K562 (cell line): ENCODE data around the gene GALT. TPM values are rescaled to one million over a fixed set of nuclear protein-coding genes. Genes with fewer than 3 reads are reported as not detected.

Source experiments
- CBFA2T3 ChIP-seq: fragments of 450-650 bp; IDR thresholded peaks from 2 replicates; pipeline ENCODE4 v1.6.1; 2017
- FUS ChIP-seq: fragments of 200-400 bp; formaldehyde crosslinking; optimal IDR thresholded peaks from 2 replicates; pipeline ENCODE3; 2017; ENCODE audit warnings: low read depth, low read length
- MEF2D ChIP-seq: conservative IDR thresholded peaks from 2 replicates; pipeline ENCODE4 v1.6.1; 2016; ENCODE audit warnings: low read depth, missing genetic modification characterization, missing compliant biosample characterization
- RB1 ChIP-seq: fragments of 450-650 bp; IDR thresholded peaks from 2 replicates; pipeline ENCODE4 v1.6.1; 2017; ENCODE audit warnings: low read depth, mild to moderate bottlenecking
- TAF15 ChIP-seq: fragments of 200-400 bp; formaldehyde crosslinking; IDR thresholded peaks from 2 replicates; pipeline ENCODE4 v1.6.1; 2017; ENCODE audit warnings: mild to moderate bottlenecking, low read depth, low read length, moderate library complexity
- ZNF324 ChIP-seq: fragments of 250-450 bp; sonication (Bioruptor Pico); IDR thresholded peaks from 2 replicates; pipeline ENCODE4 v1.4.0; 2020; ENCODE audit warnings: mild to moderate bottlenecking
- ZNF668 ChIP-seq: fragments of 250-450 bp; sonication (Bioruptor Pico); IDR thresholded peaks from 2 replicates; pipeline ENCODE4 v1.8.0; 2022; ENCODE audit warnings: mild to moderate bottlenecking, inconsistent platforms
- polyA plus RNA-seq, 8 experiments: library from polyadenylated mRNA; depleted of rRNA in 4 of 8; stranded (reverse) in 5 of 8; unstranded in 3 of 8; fragments of >200 nt; fragmentation: Nextera tagmentation in 2 of 8; fragmentation: Illumina TruSeq in 1 of 8; extraction: Ambion mirVana in 2 of 8; extraction: Trizol in 1 of 8; gene quantifications; 2 replicates each; pipeline versions ENCODE4 v1.2.1 to v1.2.3, GENCODE V29; 2011 to 2014; ENCODE audit warnings: inconsistent platforms in 1 of 8, missing spikeins in 1 of 8
- total RNA-seq, 7 experiments: library from RNA; depleted of rRNA in 6 of 7; stranded (reverse); fragments of >200 nt in 6 of 7; fragmentation: Illumina TruSeq in 2 of 7; extraction: Trizol in 2 of 7; gene quantifications; 2 replicates each; pipeline versions ENCODE4 v1.2.1 to v1.2.3, GENCODE V29; 2011 to 2021; ENCODE audit warnings: low replicate concordance in 1 of 7
- TF ChIP-seq, protein P1 (sequence below), 2 experiments: fragments of 450-650 bp; IDR thresholded peaks; 2 replicates each; pipeline ENCODE4 v1.6.1; 2018; ENCODE audit warnings: mild to moderate bottlenecking in 2 of 2, low read depth in 1 of 2; ENCODE audit not compliant: partially characterized antibody in 2 of 2
- TF ChIP-seq, protein P2 (sequence below): fragments of 450-650 bp; IDR thresholded peaks from 2 replicates; pipeline ENCODE4 v1.6.1; 2016; ENCODE audit warnings: mild to moderate bottlenecking, moderate library complexity
- TF ChIP-seq, protein P3 (sequence below): fragments of 250-450 bp; sonication (Bioruptor Pico); IDR thresholded peaks from 2 replicates; pipeline ENCODE4 v1.4.0; 2020; ENCODE audit warnings: borderline replicate concordance

Gene GALT
- total and polyA plus RNA-seq, 9 of the 15 experiments (the other 6 are each of a cell fraction or from before 2014, with no cell fraction given), result 7.3 to 29.2 (median 15.6) TPM

- TF ChIP-seq, protein P1, sequence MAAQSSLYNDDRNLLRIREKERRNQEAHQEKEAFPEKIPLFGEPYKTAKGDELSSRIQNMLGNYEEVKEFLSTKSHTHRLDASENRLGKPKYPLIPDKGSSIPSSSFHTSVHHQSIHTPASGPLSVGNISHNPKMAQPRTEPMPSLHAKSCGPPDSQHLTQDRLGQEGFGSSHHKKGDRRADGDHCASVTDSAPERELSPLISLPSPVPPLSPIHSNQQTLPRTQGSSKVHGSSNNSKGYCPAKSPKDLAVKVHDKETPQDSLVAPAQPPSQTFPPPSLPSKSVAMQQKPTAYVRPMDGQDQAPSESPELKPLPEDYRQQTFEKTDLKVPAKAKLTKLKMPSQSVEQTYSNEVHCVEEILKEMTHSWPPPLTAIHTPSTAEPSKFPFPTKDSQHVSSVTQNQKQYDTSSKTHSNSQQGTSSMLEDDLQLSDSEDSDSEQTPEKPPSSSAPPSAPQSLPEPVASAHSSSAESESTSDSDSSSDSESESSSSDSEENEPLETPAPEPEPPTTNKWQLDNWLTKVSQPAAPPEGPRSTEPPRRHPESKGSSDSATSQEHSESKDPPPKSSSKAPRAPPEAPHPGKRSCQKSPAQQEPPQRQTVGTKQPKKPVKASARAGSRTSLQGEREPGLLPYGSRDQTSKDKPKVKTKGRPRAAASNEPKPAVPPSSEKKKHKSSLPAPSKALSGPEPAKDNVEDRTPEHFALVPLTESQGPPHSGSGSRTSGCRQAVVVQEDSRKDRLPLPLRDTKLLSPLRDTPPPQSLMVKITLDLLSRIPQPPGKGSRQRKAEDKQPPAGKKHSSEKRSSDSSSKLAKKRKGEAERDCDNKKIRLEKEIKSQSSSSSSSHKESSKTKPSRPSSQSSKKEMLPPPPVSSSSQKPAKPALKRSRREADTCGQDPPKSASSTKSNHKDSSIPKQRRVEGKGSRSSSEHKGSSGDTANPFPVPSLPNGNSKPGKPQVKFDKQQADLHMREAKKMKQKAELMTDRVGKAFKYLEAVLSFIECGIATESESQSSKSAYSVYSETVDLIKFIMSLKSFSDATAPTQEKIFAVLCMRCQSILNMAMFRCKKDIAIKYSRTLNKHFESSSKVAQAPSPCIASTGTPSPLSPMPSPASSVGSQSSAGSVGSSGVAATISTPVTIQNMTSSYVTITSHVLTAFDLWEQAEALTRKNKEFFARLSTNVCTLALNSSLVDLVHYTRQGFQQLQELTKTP (IDR thresholded peaks at IDR 0.05; ENCODE audit: low read depth in 1 of 2, partially characterized antibody in 2 of 2), result no peak
- TF ChIP-seq TAF15, result no peak
- TF ChIP-seq MEF2D (tag), result no peak
- TF ChIP-seq, protein P2, sequence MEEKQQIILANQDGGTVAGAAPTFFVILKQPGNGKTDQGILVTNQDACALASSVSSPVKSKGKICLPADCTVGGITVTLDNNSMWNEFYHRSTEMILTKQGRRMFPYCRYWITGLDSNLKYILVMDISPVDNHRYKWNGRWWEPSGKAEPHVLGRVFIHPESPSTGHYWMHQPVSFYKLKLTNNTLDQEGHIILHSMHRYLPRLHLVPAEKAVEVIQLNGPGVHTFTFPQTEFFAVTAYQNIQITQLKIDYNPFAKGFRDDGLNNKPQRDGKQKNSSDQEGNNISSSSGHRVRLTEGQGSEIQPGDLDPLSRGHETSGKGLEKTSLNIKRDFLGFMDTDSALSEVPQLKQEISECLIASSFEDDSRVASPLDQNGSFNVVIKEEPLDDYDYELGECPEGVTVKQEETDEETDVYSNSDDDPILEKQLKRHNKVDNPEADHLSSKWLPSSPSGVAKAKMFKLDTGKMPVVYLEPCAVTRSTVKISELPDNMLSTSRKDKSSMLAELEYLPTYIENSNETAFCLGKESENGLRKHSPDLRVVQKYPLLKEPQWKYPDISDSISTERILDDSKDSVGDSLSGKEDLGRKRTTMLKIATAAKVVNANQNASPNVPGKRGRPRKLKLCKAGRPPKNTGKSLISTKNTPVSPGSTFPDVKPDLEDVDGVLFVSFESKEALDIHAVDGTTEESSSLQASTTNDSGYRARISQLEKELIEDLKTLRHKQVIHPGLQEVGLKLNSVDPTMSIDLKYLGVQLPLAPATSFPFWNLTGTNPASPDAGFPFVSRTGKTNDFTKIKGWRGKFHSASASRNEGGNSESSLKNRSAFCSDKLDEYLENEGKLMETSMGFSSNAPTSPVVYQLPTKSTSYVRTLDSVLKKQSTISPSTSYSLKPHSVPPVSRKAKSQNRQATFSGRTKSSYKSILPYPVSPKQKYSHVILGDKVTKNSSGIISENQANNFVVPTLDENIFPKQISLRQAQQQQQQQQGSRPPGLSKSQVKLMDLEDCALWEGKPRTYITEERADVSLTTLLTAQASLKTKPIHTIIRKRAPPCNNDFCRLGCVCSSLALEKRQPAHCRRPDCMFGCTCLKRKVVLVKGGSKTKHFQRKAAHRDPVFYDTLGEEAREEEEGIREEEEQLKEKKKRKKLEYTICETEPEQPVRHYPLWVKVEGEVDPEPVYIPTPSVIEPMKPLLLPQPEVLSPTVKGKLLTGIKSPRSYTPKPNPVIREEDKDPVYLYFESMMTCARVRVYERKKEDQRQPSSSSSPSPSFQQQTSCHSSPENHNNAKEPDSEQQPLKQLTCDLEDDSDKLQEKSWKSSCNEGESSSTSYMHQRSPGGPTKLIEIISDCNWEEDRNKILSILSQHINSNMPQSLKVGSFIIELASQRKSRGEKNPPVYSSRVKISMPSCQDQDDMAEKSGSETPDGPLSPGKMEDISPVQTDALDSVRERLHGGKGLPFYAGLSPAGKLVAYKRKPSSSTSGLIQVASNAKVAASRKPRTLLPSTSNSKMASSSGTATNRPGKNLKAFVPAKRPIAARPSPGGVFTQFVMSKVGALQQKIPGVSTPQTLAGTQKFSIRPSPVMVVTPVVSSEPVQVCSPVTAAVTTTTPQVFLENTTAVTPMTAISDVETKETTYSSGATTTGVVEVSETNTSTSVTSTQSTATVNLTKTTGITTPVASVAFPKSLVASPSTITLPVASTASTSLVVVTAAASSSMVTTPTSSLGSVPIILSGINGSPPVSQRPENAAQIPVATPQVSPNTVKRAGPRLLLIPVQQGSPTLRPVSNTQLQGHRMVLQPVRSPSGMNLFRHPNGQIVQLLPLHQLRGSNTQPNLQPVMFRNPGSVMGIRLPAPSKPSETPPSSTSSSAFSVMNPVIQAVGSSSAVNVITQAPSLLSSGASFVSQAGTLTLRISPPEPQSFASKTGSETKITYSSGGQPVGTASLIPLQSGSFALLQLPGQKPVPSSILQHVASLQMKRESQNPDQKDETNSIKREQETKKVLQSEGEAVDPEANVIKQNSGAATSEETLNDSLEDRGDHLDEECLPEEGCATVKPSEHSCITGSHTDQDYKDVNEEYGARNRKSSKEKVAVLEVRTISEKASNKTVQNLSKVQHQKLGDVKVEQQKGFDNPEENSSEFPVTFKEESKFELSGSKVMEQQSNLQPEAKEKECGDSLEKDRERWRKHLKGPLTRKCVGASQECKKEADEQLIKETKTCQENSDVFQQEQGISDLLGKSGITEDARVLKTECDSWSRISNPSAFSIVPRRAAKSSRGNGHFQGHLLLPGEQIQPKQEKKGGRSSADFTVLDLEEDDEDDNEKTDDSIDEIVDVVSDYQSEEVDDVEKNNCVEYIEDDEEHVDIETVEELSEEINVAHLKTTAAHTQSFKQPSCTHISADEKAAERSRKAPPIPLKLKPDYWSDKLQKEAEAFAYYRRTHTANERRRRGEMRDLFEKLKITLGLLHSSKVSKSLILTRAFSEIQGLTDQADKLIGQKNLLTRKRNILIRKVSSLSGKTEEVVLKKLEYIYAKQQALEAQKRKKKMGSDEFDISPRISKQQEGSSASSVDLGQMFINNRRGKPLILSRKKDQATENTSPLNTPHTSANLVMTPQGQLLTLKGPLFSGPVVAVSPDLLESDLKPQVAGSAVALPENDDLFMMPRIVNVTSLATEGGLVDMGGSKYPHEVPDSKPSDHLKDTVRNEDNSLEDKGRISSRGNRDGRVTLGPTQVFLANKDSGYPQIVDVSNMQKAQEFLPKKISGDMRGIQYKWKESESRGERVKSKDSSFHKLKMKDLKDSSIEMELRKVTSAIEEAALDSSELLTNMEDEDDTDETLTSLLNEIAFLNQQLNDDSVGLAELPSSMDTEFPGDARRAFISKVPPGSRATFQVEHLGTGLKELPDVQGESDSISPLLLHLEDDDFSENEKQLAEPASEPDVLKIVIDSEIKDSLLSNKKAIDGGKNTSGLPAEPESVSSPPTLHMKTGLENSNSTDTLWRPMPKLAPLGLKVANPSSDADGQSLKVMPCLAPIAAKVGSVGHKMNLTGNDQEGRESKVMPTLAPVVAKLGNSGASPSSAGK, result no peak
- TF ChIP-seq CBFA2T3, result peak; percentile 90
- TF ChIP-seq ZNF324 (CRISPR knock-in tag), result no peak
- no peak for TF ChIP-seq ZNF668 (CRISPR knock-in tag)
- TF ChIP-seq, protein P3, sequence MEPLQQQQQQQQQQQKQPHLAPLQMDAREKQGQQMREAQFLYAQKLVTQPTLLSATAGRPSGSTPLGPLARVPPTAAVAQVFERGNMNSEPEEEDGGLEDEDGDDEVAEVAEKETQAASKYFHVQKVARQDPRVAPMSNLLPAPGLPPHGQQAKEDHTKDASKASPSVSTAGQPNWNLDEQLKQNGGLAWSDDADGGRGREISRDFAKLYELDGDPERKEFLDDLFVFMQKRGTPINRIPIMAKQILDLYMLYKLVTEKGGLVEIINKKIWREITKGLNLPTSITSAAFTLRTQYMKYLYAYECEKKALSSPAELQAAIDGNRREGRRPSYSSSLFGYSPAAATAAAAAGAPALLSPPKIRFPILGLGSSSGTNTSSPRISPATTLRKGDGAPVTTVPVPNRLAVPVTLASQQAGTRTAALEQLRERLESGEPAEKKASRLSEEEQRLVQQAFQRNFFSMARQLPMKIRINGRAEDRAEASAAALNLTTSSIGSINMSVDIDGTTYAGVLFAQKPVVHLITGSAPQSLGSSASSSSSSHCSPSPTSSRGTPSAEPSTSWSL (CRISPR knock-in tag), result no peak
- no peak for TF ChIP-seq RB1
- TF ChIP-seq FUS, result no peak
Observed at GRCh38 chr9:34606190-34606589, 40.3 kb upstream of the GALT start (continued).
